Memory B cell (primary cell): ENCODE data around the gene NTNG2.

Source experiments
- ATAC-seq: fragments of 150-1000 bp; cut with Tn5 transposase; 2 replicates; pipeline ENCODE4 v1.10.0; 2021; ENCODE audit warnings: low read depth, mild to moderate bottlenecking, moderate library complexity
- DNase-seq, 2 donors: peaks; one replicate each; pipeline ENCODE4 v3.0.0; 2022; ENCODE audit warnings: low spot score in 2 of 2
- H3K27ac Mint-ChIP-seq: one replicate; pipeline ENCODE4 v1.8.0; 2022; ENCODE audit warnings: mild to moderate bottlenecking, moderate library complexity, mixed read lengths
- H3K27me3 Mint-ChIP-seq: one replicate; pipeline ENCODE4 v1.8.0; 2022; ENCODE audit warnings: mixed read lengths
- H3K36me3 Mint-ChIP-seq: one replicate; pipeline ENCODE4 v1.8.0; 2022; ENCODE audit warnings: mild to moderate bottlenecking, mixed read lengths
- H3K4me1 Mint-ChIP-seq: one replicate; pipeline ENCODE4 v1.8.0; 2022; ENCODE audit warnings: mixed read lengths
- H3K4me3 Mint-ChIP-seq: one replicate; pipeline ENCODE4 v1.8.0; 2022; ENCODE audit warnings: mild to moderate bottlenecking, moderate library complexity, mixed read lengths
- H3K9me3 Mint-ChIP-seq: one replicate; pipeline ENCODE4 v1.8.0; 2022; ENCODE audit warnings: mixed read lengths

Gene NTNG2

GRCh38 chr9:132169672-132170392 lies 8.0 kb downstream of the NTNG2 start:
- no peaks in the 10 kb centered on the region for H3K36me3 Mint-ChIP-seq
- H3K4me3 Mint-ChIP-seq, result no peak overlapping the region
- no peak overlapping the region for H3K27ac Mint-ChIP-seq
- DNase-seq (peak; percentile 39 to 52), ATAC-seq (peak; percentile 72)
- H3K9me3 Mint-ChIP-seq, result no peaks in the 10 kb centered on the region
- peaks cover 35% of the 10 kb centered on the region for H3K27me3 Mint-ChIP-seq
- peaks cover 4% of the 10 kb centered on the region for H3K4me1 Mint-ChIP-seq

- Mint-ChIP-seq H3K4me1 (peaks cover 4% of the 10 kb centered on the region), H3K27ac (no peak overlapping the region), H3K36me3 (no peaks in the 10 kb centered on the region), H3K9me3 (no peaks in the 10 kb centered on the region), H3K4me3 (no peak overlapping the region), H3K27me3 (peaks cover 32% of the 10 kb centered on the region)
- ATAC-seq (no peak), DNase-seq (no peak)
These were observed 9.8 kb downstream of the NTNG2 start for GRCh38 chr9:132171702-132172101.

DNA sequence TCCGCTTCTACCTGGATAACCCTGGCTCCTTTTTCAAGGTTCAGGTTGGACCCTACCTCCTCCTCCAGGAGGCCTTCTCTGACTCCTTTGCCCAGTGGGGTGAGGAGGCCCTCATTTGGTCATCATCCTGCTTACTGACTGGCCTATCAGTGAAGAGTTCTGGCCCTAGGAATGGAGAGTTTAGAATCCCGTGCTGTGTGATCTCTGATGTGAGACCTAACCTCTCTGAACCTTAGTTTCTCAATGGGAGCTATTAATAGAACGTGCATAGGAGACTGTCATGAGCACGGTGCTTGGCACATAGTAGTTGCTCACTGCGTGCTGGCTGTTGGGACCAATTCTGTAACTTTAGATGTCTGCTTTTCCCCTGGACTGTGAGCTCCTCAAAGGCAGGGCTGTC lies 10.3 kb downstream of the NTNG2 start:
- Mint-ChIP-seq H3K27me3 (peaks cover 30% of the 10 kb centered on the region), H3K4me1 (peaks cover 2% of the 10 kb centered on the region), H3K4me3 (no peak overlapping the region), H3K9me3 (no peaks in the 10 kb centered on the region), H3K27ac (no peak overlapping the region), H3K36me3 (no peaks in the 10 kb centered on the region)
- DNase-seq (no peak), ATAC-seq (no peak)

DNA sequence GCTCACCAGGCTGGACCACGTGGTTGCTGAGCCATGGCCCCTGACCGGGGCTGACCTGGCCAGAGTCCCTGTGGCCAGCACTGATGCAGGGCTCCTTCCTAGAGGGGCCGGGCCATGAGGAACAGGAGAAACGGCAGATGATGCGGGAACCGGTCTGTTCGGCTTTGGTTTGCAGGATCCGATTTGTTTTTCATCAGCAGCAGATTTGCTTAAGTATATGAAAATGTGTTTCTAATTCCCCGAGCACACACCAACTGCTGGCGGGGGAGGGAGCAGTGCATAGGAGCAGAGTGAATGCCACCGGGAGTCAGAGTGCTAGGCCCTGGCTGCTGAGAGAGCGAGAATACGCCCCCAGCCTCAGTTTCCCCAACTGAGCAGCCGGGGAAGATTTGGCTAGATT lies 13.6 kb downstream of the NTNG2 start:
- Mint-ChIP-seq H3K36me3 (no peaks in the 10 kb centered on the region), H3K27ac (no peak overlapping the region), H3K4me1 (peaks cover 2% of the 10 kb centered on the region)

DNA sequence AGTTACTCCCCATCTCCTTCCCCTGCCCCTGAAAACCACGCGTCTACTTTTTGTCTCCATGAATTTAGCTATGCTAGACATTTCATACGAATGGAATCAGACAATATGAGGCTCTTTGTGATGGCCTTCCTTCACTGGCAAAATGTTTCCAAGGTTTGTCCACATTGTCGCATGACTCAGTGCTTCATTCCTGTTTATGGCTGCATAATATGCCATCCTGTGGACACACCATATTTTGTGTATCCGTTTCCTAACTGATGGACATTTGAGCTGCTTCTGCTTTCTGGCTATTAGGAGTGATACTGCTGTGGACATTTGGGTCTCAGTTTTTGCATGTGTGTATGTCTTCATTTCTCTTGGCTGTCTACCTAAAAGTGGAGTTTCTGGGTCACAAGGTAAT lies 14.5 kb downstream of the NTNG2 start:
- Mint-ChIP-seq H3K4me3 (no peak overlapping the region), H3K27me3 (peaks cover 21% of the 10 kb centered on the region), H3K36me3 (no peaks in the 10 kb centered on the region), H3K9me3 (no peaks in the 10 kb centered on the region), H3K4me1 (peaks cover 2% of the 10 kb centered on the region), H3K27ac (no peak overlapping the region)
- ATAC-seq, result no peak
- DNase-seq, result no peak

More for the DNA sequence above, 13.6 kb downstream of the NTNG2 start:
- H3K27me3 Mint-ChIP-seq, result peaks cover 17% of the 10 kb centered on the region
- no peak overlapping the region for H3K4me3 Mint-ChIP-seq
- no peaks in the 10 kb centered on the region for H3K9me3 Mint-ChIP-seq
- ATAC-seq (no peak), DNase-seq (no peak)

DNA sequence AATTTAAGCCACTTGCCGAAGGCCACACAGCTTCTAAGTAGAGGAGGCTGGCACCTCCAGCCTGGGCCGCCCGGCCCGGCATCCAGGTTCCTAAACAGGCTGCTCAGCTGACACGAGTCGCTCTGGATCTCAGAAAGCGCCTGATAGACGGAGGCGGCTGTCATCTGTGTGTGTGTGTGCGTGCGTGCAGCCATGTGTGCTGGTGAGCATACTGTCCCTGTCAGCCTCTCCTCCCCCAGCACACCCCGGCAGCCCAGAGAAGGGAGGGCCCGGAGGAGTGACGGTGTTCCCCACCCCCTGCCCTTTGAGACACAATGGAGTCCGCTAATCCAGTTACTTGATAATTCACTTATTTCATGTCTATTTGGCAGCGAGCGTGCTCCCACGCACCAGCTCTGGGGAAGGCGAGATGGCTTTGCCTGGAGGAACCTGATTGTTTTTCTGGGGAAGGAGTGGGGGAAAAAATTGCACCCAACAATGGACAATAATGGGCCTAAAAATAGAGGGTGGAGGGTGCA lies 20.0 kb downstream of the NTNG2 start:
- peaks cover 20% of the 10 kb centered on the region for H3K27me3 Mint-ChIP-seq
- no peaks in the 10 kb centered on the region for H3K36me3 Mint-ChIP-seq
- ATAC-seq, result no peak
- no peaks in the 10 kb centered on the region for H3K9me3 Mint-ChIP-seq
- no peak overlapping the region for H3K4me3 Mint-ChIP-seq
- no peak for DNase-seq
- no peak overlapping the region for H3K27ac Mint-ChIP-seq
- peaks cover 5% of the 10 kb centered on the region for H3K4me1 Mint-ChIP-seq

GRCh38 chr9:132182314-132183091 lies 20.6 kb downstream of the NTNG2 start:
- H3K36me3 Mint-ChIP-seq, result no peaks in the 10 kb centered on the region
- H3K27me3 Mint-ChIP-seq, result peaks cover 23% of the 10 kb centered on the region
- DNase-seq (no peak), ATAC-seq (no peak)
- peaks cover 5% of the 10 kb centered on the region for H3K4me1 Mint-ChIP-seq
- no peaks in the 10 kb centered on the region for H3K9me3 Mint-ChIP-seq
- no peak overlapping the region for H3K4me3 Mint-ChIP-seq
- no peak overlapping the region for H3K27ac Mint-ChIP-seq

DNA sequence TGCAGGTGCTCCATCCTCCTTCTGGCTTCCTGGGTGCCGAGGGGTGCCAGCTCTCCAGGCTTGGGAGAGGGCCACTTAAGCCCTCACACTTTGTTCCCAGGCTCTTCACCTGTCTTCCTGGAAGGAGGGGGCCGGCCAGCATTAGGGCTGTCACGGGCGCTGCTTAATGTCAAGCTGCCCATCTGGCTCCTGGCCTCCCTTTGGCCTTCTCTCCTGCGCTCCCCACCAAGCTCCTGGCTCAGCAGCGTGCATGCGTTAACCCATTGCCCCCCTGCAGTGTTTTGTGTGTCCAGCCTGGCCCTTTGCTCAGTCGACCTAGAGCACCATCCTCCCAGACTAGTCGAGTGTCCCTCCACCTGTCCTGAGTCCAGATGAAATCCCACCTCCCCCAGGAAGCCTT lies 21.3 kb downstream of the NTNG2 start:
- H3K9me3 Mint-ChIP-seq, result no peaks in the 10 kb centered on the region
- H3K36me3 Mint-ChIP-seq, result no peaks in the 10 kb centered on the region
- no peak for ATAC-seq
- no peak overlapping the region for H3K27ac Mint-ChIP-seq
- no peak for DNase-seq
- peaks cover 5% of the 10 kb centered on the region for H3K4me1 Mint-ChIP-seq
- no peak overlapping the region for H3K4me3 Mint-ChIP-seq
- H3K27me3 Mint-ChIP-seq, result peaks cover 22% of the 10 kb centered on the region

DNA sequence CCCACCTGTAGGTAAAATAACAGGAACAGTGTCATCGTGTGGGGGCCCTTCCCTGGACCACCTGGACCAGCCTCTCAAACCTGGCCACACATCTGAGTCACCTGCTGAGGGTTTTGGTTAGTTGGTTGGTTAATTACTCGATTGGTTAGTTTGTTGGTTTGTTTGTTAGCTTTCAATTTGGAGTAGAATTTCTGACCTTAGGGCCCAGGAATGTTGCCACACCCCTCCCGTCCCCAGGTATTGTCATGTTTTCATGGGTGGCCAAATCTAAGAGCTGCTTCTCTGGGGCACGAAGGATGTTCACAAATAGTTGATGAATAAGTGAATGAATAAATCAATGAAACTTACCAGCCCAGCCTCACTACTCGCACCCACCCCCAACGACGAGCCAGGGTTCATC lies 21.9 kb downstream of the NTNG2 start:
- Mint-ChIP-seq H3K4me3 (no peak overlapping the region), H3K36me3 (no peaks in the 10 kb centered on the region)

GRCh38 chr9:132184124-132184523 lies 22.3 kb downstream of the NTNG2 start:
- Mint-ChIP-seq H3K36me3 (no peaks in the 10 kb centered on the region), H3K27ac (no peak overlapping the region), H3K27me3 (peaks cover 20% of the 10 kb centered on the region), H3K4me1 (peaks cover 5% of the 10 kb centered on the region), H3K9me3 (no peaks in the 10 kb centered on the region), H3K4me3 (no peak overlapping the region)
- DNase-seq, result no peak
- no peak for ATAC-seq

More for the DNA sequence above, 21.9 kb downstream of the NTNG2 start:
- Mint-ChIP-seq H3K27me3 (peaks cover 20% of the 10 kb centered on the region), H3K4me1 (peaks cover 5% of the 10 kb centered on the region), H3K27ac (no peak overlapping the region), H3K9me3 (no peaks in the 10 kb centered on the region)
- no peak for DNase-seq
- no peak for ATAC-seq

DNA sequence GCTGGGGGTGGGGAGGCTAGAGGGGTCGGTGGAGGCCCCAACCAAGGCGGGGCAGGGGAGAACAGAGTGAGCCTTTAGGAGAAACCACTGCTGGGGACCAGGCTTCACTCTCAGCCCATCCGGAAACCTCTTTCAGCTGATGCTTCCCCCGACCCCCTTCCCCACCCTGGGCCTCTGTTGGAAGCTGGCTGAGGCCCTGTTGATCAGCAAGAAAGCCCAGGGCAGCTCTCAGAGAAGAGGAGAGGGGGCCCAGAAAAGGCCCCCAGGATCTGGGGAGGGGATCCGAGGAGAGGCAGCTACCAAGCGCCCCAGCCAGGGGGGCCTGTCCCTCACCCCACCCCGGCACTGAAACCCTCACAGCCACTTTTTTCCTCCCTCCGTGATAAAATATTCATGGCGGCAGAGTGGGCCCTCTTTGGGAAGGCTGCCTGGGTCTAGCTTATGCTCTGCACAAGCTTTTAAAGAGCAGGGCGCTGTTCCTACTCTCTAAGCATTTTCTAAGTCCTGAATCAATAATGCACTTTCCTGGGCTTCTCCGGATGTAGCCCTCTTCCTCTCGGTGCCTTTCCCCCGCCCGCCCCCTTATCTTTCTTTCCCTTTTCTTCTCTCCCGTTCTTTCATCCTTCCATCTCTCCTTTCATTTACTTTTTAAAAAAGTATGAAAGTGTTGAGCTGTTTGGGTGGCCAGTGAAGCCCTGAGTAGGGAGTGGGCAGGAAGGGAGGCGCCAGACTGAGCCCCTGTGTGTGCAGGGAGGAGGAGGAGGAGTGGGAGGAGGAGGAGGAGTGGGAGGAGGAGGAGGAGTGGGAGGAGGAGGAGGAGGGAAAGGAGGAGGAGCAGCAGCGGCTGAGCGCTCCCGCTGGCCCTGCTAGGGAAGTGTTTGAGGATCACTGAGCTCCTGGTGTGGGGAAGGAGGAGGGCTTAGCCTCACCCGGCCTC lies 23.5 kb downstream of the NTNG2 start:
- Mint-ChIP-seq H3K36me3 (no peaks in the 10 kb centered on the region), H3K27me3 (peaks cover 20% of the 10 kb centered on the region), H3K4me1 (peaks cover 5% of the 10 kb centered on the region), H3K9me3 (no peaks in the 10 kb centered on the region), H3K27ac (no peak overlapping the region), H3K4me3 (no peak overlapping the region)
- ATAC-seq, result no peak
- no peak for DNase-seq

- H3K4me1 Mint-ChIP-seq, result peaks cover 5% of the 10 kb centered on the region
- peaks cover 18% of the 10 kb centered on the region for H3K27me3 Mint-ChIP-seq
- ATAC-seq, result no peak
- DNase-seq, result no peak
- no peak overlapping the region for H3K27ac Mint-ChIP-seq
- H3K36me3 Mint-ChIP-seq, result no peaks in the 10 kb centered on the region
- H3K9me3 Mint-ChIP-seq, result no peaks in the 10 kb centered on the region
- no peak overlapping the region for H3K4me3 Mint-ChIP-seq
These were observed 25.3 kb downstream of the NTNG2 start for GRCh38 chr9:132187121-132187620.

DNA sequence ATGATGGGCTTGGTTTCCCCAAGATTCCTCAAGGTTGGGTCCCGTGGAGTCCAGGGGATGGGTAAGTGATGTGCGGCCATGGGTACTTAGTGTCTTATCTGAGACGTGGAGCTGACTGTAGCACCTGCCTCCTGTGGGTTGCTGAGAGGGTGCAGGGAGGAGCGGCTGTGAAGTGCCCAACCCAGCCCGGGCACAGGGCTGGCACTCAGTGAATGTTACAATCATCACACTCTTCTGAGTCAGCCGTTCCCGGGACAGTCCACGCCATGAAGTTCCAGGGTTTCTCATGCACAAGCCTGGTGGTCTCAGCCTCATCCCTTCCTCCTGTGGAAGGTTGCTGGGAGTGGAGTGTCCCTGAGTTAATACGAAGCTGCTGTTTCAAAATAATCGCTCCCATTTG lies 29.1 kb downstream of the NTNG2 start:
- peaks cover 13% of the 10 kb centered on the region for H3K27me3 Mint-ChIP-seq
- H3K9me3 Mint-ChIP-seq, result no peaks in the 10 kb centered on the region
- no peak overlapping the region for H3K4me3 Mint-ChIP-seq
- no peak for ATAC-seq
- no peaks in the 10 kb centered on the region for H3K4me1 Mint-ChIP-seq
- DNase-seq, result no peak
- no peak overlapping the region for H3K27ac Mint-ChIP-seq
- no peaks in the 10 kb centered on the region for H3K36me3 Mint-ChIP-seq
